ENCODE results near the gene PLD6. TPM values are rescaled to one million over a fixed set of nuclear protein-coding genes. Genes with fewer than 3 reads are reported as not detected.

PLD6 gene
- total RNA-seq, 1 donor from 2014 or later = 2.3 TPM

DNA sequence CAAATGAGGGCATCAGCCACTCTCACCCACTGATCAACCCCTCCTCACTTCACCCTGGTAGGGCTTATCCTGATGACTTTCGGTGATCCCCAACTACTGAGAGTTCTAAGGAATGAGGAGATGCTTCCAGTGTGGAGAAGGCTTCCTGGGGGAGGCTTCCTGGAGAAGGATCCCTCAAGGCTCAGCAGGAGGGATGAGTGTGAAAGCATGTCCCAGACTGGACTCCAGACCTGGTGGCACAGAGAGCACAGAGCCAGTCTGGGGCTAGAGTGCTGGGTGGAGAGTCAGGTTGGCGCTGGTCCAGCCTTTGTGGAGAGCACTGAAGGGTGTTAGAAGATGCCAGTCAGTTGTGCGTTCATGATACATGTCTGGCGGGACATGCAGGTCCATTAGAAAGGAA lies 53.7 kb downstream of the PLD6 start:
- Mint-ChIP-seq H3K4me1 (no peaks in the 10 kb centered on the region), H3K27me3 (ENCODE audit: low read depth) (no peaks in the 10 kb centered on the region), H3K36me3 (peaks cover 40% of the 10 kb centered on the region), H3K27ac (no peak overlapping the region), H3K9me3 (no peaks in the 10 kb centered on the region), H3K4me3 (no peak overlapping the region)
- DNase-seq (ENCODE audit: low spot score in 2 of 2, unreplicated experiment in 2 of 2) = no peak
- TF ChIP-seq, protein P1, sequence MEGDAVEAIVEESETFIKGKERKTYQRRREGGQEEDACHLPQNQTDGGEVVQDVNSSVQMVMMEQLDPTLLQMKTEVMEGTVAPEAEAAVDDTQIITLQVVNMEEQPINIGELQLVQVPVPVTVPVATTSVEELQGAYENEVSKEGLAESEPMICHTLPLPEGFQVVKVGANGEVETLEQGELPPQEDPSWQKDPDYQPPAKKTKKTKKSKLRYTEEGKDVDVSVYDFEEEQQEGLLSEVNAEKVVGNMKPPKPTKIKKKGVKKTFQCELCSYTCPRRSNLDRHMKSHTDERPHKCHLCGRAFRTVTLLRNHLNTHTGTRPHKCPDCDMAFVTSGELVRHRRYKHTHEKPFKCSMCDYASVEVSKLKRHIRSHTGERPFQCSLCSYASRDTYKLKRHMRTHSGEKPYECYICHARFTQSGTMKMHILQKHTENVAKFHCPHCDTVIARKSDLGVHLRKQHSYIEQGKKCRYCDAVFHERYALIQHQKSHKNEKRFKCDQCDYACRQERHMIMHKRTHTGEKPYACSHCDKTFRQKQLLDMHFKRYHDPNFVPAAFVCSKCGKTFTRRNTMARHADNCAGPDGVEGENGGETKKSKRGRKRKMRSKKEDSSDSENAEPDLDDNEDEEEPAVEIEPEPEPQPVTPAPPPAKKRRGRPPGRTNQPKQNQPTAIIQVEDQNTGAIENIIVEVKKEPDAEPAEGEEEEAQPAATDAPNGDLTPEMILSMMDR (IDR thresholded peaks at IDR 0.05; ENCODE audit: unreplicated experiment) = no peak

DNA sequence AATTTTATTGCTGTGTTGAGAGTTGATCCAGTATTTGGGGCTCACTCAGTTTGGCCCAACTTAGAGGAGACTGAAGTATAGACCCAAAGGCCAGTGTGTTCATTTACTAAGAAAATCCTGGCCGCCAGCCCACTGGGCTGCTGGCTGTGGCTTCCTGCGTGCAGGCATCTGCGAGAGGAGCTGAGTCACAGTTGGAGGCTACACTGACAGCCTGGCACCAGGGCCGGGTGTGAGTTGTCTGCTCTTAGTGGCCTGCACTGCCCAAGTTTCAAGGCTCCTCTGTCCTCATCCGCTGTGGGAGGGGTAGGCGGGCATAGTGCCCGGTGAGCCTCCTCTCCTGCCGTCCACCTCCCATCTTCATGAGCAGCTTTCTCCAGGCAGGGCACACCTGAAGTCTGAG lies 54.2 kb downstream of the PLD6 start:
- Mint-ChIP-seq H3K36me3 (peaks cover 42% of the 10 kb centered on the region), H3K4me3 (no peak overlapping the region), H3K27ac (no peak overlapping the region), H3K9me3 (no peaks in the 10 kb centered on the region), H3K27me3 (ENCODE audit: low read depth) (no peaks in the 10 kb centered on the region), H3K4me1 (no peaks in the 10 kb centered on the region)
- DNase-seq (ENCODE audit: low spot score in 2 of 2, unreplicated experiment in 2 of 2) = no peak
- TF ChIP-seq, protein P1 (IDR thresholded peaks at IDR 0.05; ENCODE audit: unreplicated experiment) = no peak

DNA sequence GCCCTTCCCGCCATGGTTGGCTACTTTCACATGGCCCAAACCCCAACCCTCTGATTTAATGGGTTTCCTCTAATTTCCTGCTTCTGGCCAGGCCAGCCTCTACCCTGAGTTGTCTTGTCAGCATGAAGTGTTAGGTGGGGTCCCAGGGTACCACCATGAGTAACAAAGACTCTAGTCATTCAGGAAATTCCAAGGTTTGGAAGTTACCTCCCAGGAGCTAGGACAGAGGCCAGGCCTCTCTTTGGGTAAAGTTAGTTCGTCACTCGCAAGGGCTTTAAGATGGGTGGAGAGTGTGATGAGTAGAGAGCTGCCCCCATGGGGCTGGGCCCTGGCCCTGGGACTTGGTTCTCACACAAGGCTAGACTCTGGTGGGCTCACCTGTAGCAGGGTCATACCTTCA lies 54.6 kb downstream of the PLD6 start:
- DNase-seq (ENCODE audit: low spot score in 2 of 2, unreplicated experiment in 2 of 2) = no peak
- Mint-ChIP-seq H3K27me3 (ENCODE audit: low read depth) (no peaks in the 10 kb centered on the region), H3K4me3 (no peak overlapping the region), H3K27ac (no peak overlapping the region), H3K36me3 (peaks cover 46% of the 10 kb centered on the region), H3K9me3 (no peaks in the 10 kb centered on the region), H3K4me1 (no peaks in the 10 kb centered on the region)
- TF ChIP-seq, protein P1 (IDR thresholded peaks at IDR 0.05; ENCODE audit: unreplicated experiment) = no peak

DNA sequence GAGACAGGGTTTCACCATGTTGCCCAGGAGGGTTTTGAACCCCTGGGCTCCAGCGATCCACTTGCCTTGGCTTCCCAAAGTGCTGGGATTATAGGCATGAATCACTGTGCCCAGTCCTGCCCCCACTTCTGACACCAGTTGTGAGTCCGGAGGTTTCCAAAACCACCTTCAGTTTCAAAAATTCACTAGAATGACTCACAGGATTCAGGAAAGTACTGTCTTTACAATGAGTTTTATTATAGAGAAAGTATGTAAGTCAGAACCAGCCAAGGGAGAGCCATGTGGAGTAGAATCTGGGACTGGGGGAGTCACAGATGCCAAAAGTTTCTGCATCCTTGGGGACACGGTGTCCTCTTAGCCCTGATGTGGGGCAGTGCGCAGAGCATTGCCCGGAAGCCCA lies 55.1 kb downstream of the PLD6 start:
- no peaks in the 10 kb centered on the region for H3K4me1 Mint-ChIP-seq
- DNase-seq (ENCODE audit: low spot score in 2 of 2, unreplicated experiment in 2 of 2) = no peak
- peaks cover 46% of the 10 kb centered on the region for H3K36me3 Mint-ChIP-seq
- H3K27ac Mint-ChIP-seq = no peak overlapping the region
- H3K27me3 Mint-ChIP-seq (ENCODE audit: low read depth) = no peaks in the 10 kb centered on the region
- TF ChIP-seq, protein P1 (IDR thresholded peaks at IDR 0.05; ENCODE audit: unreplicated experiment) = no peak
- H3K4me3 Mint-ChIP-seq = no peak overlapping the region
- H3K9me3 Mint-ChIP-seq = no peaks in the 10 kb centered on the region

Other genes with a start within 250 kb of the PLD6 start
- not detected in 3 replicates for gene TNFRSF13B, start 234.2 kb downstream of the PLD6 start, total RNA-seq
- 224 to 228 TPM (median 225 TPM) in 3 replicates for gene MPRIP, start 163.9 kb downstream of the PLD6 start, total RNA-seq
- gene FLCN, start 30.8 kb upstream of the PLD6 start, total RNA-seq = 50.4 to 57.2 TPM (median 53.0 TPM) in 3 replicates
- gene COPS3, start 74.9 kb upstream of the PLD6 start, total RNA-seq = 57.8 to 65.0 TPM (median 63.5 TPM) in 3 replicates
- 4.6 to 7.2 TPM (median 7.1 TPM) in 3 replicates for gene NT5M, start 97.0 kb upstream of the PLD6 start, total RNA-seq

All from mesothelial cell of epicardium (in vitro differentiated cells).